Panc1 (cell line): ENCODE results near the gene NBR1. TPM values are rescaled to one million over a fixed set of nuclear protein-coding genes. Genes with fewer than 3 reads are reported as not detected.
"Not testable (repeated sequence)": the region's sequence is repeated elsewhere in the genome, so short reads cannot be mapped to it uniquely, and the experiment has no call there.

ENCODE experiments used
- ATAC-seq: fragments of 200-7000 bp; cut with Tn5 transposase; 2 replicates; pipeline ENCODE4 v1.9.1; 2020; ENCODE audit warnings: mild to moderate bottlenecking, moderate library complexity
- BruUV-seq: library from RNA; stranded (reverse); fragments of 400-500 nt; replicated peaks from 2 replicates; lab custom pipeline; 2021; lab: Mats Ljungman, UMichigan
- CTCF ChIA-PET: fragments of 300-600 bp; sonication (Branson Sonifier 250); formaldehyde crosslinking; loops from one replicate; lab custom pipeline; 2022; ENCODE audit warnings: antibody characterized with exemption; lab: Charles Lee
- POLR2A ChIA-PET: fragments of 300-600 bp; sonication (Branson Sonifier 250); formaldehyde crosslinking; loops from one replicate; lab custom pipeline; 2022; ENCODE audit warnings: antibody characterized with exemption; lab: Charles Lee
- DNase-seq: peaks from one replicate; pipeline ENCODE4 v3.0.0-alpha.2; 2010; ENCODE audit warnings: low read depth, low spot score
- H3K27ac ChIP-seq: 2 replicates; pipeline ENCODE4 v1.5.1; 2011; ENCODE audit warnings: mild to moderate bottlenecking, low read length, inconsistent platforms
- H3K27me3 ChIP-seq: fragments of 200-500 bp; sonication (Bioruptor generic); 2 replicates; pipeline ENCODE4 v1.6.0; 2014; ENCODE audit warnings: low read length, inconsistent platforms; ENCODE audit not compliant: control insufficient read depth, insufficient read depth
- H3K36me3 ChIP-seq: fragments of 200-500 bp; sonication (Bioruptor generic); 2 replicates; pipeline ENCODE4 v1.5.1; 2014; ENCODE audit warnings: inconsistent platforms, mild to moderate bottlenecking, low read length, moderate library complexity; ENCODE audit not compliant: control insufficient read depth, insufficient read depth
- H3K4me1 ChIP-seq: 2 replicates; pipeline ENCODE4 v1.5.1; 2011; ENCODE audit warnings: inconsistent platforms, mild to moderate bottlenecking, low read length, moderate library complexity; ENCODE audit not compliant: control insufficient read depth, insufficient read depth
- H3K4me3 ChIP-seq, 2 experiments: 2 replicates each; pipeline ENCODE4 v1.5.1; 2011 to 2012; ENCODE audit warnings: low read depth in 2 of 2, low read length in 2 of 2, mild to moderate bottlenecking in 2 of 2, inconsistent platforms in 1 of 2, moderate library complexity in 1 of 2
- H3K9me3 ChIP-seq: fragments of 200-500 bp; sonication (Bioruptor generic); 2 replicates; pipeline ENCODE4 v1.5.1; 2014; ENCODE audit warnings: low read depth, mild to moderate bottlenecking, inconsistent platforms, low read length, moderate library complexity; ENCODE audit not compliant: control insufficient read depth, insufficient read depth
- CTCF ChIP-seq: fragments of 450-650 bp; IDR thresholded peaks from 2 replicates; pipeline ENCODE4 v1.5.1; 2017; ENCODE audit warnings: mild to moderate bottlenecking
- POLR2AphosphoS5 ChIP-seq: IDR thresholded peaks from 2 replicates; pipeline ENCODE4 v1.6.1; 2012; ENCODE audit warnings: mild to moderate bottlenecking, low read depth, low read length, moderate library complexity
- REST ChIP-seq, 2 experiments: IDR thresholded peaks; 2 replicates each; pipeline ENCODE4 v1.6.1; 2011 to 2012; ENCODE audit warnings: low read depth in 2 of 2, control low read depth in 1 of 2, low read length in 1 of 2, mild to moderate bottlenecking in 1 of 2, moderate library complexity in 1 of 2; ENCODE audit not compliant: insufficient read depth in 1 of 2
- SIN3A ChIP-seq: IDR thresholded peaks from 2 replicates; pipeline ENCODE4 v1.6.1; 2012; ENCODE audit warnings: low read depth, mild to moderate bottlenecking, low read length, moderate library complexity, borderline replicate concordance; ENCODE audit not compliant: insufficient read depth
- TCF7L2 ChIP-seq: IDR thresholded peaks from 2 replicates; pipeline ENCODE4 v1.6.1; 2011; ENCODE audit warnings: mild to moderate bottlenecking, low read depth, low read length, inconsistent platforms
- in situ Hi-C: cut with HindIII; loops from 2 replicates; pipeline ENCODE4 v1.10.0; 2016; ENCODE audit warnings: low sequenced_read_pairs, low pct_unique_long_range_greater_than_20kb
- intact Hi-C: fragments of 100-400 bp; cut with micrococcal nuclease; formaldehyde crosslinking; loops from one replicate; pipeline ENCODE4 v1.10.0; 2022; ENCODE audit not compliant: unreplicated experiment
- total RNA-seq: library from RNA; stranded (reverse); gene quantifications from one replicate; pipeline ENCODE4 v1.2.1, GENCODE V29; 2021; ENCODE audit not compliant: unreplicated experiment

NBR1 gene
- total RNA-seq, 1 experiment from 2014 or later = 36.6 TPM

DNA sequence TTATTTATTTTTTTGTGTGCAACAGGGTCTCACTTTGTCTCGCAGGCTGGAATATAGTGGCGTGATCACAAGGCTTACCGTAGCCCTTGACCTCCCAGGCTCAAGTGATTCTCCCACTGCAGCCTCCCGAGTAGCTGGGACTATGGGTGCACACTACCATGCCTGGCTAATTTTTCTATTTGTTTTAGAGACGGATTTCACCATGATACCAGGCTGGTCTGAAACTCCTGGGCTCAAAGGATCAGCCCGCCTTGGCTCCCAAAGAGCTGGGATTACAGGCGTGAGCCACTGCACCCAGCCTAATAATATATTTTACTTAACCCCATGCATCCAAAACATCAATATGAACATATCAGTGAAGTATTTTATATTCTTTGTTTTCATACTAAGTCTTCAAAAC, 55.4 kb downstream of the NBR1 start:
- H3K9me3 ChIP-seq = no peaks in the 10 kb centered on the region
- H3K27ac ChIP-seq = no peak overlapping the region
- intact Hi-C loops (no loop called here), in situ Hi-C loops (no loop called here)
- no peak for ATAC-seq
- H3K4me1 ChIP-seq = no peaks in the 10 kb centered on the region
- no peak for TF ChIP-seq TCF7L2
- TF ChIP-seq REST (IDR thresholded peaks at IDR 0.05; ENCODE audit: insufficient read depth in 1 of 2, low read depth in 2 of 2, low read length in 1 of 2) = no peak
- TF ChIP-seq SIN3A = no peak
- TF ChIP-seq CTCF = no peak
- TF ChIP-seq POLR2AphosphoS5 = no peak
- ChIA-PET POLR2A (no interaction called here), CTCF (no interaction called here)
- no peak overlapping the region for H3K4me3 ChIP-seq
- BruUV-seq = no TSS peak
- no peaks in the 10 kb centered on the region for H3K36me3 ChIP-seq
- DNase-seq = no peak
- H3K27me3 ChIP-seq = no peaks in the 10 kb centered on the region

DNA sequence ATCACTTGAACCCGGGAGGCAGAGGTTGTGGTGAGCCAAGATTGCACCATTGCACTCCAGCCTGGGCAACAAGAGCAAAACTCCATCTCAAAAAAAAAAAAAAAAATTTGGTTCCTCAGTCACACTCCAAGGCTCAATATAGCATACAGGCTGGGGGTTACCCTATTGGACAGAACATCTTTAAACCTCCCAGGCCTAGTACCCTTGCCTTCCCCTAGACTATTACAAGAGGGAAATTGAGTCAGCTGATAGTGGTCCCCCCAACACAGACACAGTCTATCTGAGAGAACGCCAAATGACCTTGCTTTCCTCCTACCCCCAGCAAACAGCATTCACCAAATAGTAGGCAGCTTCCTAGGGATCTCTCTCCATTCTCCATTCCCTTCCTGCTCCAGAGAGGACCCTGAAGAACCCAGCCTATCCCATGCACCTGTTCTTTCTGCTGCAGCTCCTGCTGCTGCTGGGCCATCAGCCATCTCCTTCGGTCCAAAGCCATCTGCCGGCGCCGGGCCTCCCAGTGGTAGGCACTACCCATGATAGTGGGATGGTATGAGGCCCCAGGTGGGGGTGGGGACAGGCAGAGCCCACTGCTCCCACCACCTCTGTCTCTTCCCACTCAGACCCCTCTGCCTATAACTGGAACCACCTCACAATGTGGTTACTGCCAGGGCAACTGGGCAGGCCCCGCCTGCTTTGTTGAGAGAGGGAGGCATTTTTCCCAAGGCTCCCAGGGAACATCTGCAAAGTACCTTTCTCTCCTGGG, 57.2 kb downstream of the NBR1 start, which contains the start of gene CCDC200:
Gene CCDC200 (minus strand): TSS at position 604 of the 763 bp plus-strand sequence. CDS start 69 bp downstream, at position 535.
- CTCF ChIA-PET, DNase-seq, BruUV-seq, POLR2A ChIA-PET, intact Hi-C loops, H3K4me1 ChIP-seq, H3K27ac ChIP-seq, H3K4me3 ChIP-seq, in situ Hi-C loops, H3K9me3 ChIP-seq, H3K36me3 ChIP-seq, H3K27me3 ChIP-seq: not testable (repeated sequence)
- ATAC-seq = 0 out of 2 replicates have a peak, but pooled peaks have one; percentile 18

GRCh38 chr17:43231205-43232020, 60.4 kb downstream of the NBR1 start:
- peak; percentile 94 for ATAC-seq
- H3K27ac ChIP-seq, DNase-seq, H3K4me1 ChIP-seq, H3K27me3 ChIP-seq, CTCF ChIA-PET, H3K9me3 ChIP-seq, in situ Hi-C loops, POLR2A ChIA-PET, H3K36me3 ChIP-seq, intact Hi-C loops: not testable (repeated sequence)
- H3K4me3 ChIP-seq = peak overlapping the region; percentile 18 to 42; a peak in 3 of 4 replicates
- TSS peak; percentile 95 for BruUV-seq

DNA sequence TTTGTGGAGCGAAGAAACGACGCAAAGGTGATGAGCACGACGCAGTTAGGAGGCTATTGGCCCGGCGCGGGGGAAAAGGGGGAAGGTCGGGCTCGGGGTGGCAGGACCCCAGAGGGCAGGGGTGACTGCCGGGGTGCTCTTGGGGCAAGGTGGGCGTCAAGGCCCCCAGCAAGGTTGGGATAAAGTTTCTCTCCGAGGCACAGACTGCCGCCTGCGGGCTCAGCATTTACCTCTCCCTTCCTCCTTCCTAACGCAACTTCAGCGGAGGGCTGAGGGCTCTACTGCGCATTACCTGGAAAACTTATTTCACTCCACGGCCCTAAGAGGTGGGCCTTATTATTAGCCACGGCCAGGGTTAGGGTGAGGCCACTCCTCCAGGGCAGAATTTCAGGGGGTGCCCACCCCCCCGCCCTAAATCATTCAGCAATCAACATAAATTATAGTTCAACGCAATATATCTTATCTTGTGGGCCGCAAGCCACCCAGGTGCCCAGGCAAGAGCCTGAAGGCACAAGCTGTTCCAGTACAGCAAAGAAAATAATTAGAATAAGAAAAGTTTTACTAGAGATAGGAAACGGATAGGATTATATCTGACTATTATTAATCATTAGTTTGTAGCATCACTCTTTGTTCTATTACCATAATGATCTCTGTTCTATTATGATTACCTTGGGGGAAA, 61.1 kb downstream of the NBR1 start:
- in situ Hi-C loops, BruUV-seq, intact Hi-C loops, ATAC-seq, H3K36me3 ChIP-seq, POLR2A ChIA-PET, H3K9me3 ChIP-seq, DNase-seq, H3K4me1 ChIP-seq, CTCF ChIA-PET, H3K27me3 ChIP-seq: not testable (repeated sequence)
- 0 out of 2 replicates have a peak overlapping the region, but pooled peaks have one; percentile 52 for H3K27ac ChIP-seq
- H3K4me3 ChIP-seq = peak overlapping the region; percentile 18 to 42; a peak in 3 of 4 replicates
